Measurements from ENCODE around the gene CMIP.

The CMIP gene

DNA sequence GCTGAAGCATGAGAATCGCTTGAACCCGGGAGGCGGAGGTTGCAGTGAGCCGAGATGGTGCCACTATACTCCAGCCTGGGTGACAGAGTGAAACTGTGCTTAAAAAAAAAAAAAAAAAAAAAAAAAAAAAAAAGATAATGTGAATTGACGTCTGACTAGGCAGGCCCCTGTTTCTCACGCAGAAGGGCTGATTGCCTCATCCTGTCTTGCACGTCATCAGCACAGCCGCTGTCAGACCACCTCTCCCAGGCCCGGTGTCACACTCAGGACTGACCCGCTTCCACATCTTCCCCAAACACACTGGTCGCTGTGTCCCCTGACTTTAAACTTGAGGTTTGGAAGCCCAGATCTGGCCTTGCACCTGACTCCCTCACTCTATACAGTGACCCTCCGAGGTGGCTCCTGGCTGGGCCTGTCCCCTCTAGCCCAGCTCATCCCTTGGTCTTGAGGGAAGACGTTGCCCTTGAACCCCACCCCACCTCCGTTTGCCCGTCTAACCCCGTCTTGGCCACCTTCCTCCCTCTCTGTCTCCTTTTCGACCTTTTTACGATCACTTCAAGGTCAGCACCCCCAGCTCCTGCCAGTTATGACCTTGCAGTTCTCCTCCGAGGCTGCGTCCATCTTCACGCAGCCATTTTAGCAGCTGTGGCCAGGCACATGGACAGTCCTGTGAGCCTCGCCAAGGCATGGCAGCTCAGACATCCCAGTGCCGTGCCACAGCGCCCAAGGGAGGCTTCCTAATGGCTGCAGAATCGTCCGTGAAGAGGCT lies 184.6 kb downstream of the CMIP start:
- Histone ChIP-seq H3K36me3 (replicated peaks) (no peaks in the 10 kb centered on the region), H3K27ac (no peak overlapping the region), H3K27me3 (replicated peaks) (no peaks in the 10 kb centered on the region), H3K4me3 (ENCODE audit: low read depth, low read length) (no peak overlapping the region)
- DNase-seq, result no peak
- in situ Hi-C loops (cut with HindIII; ENCODE audit: low pct_ligation_motif_present, low sequenced_read_pairs), result no loop called here
- TF ChIP-seq, protein P1, sequence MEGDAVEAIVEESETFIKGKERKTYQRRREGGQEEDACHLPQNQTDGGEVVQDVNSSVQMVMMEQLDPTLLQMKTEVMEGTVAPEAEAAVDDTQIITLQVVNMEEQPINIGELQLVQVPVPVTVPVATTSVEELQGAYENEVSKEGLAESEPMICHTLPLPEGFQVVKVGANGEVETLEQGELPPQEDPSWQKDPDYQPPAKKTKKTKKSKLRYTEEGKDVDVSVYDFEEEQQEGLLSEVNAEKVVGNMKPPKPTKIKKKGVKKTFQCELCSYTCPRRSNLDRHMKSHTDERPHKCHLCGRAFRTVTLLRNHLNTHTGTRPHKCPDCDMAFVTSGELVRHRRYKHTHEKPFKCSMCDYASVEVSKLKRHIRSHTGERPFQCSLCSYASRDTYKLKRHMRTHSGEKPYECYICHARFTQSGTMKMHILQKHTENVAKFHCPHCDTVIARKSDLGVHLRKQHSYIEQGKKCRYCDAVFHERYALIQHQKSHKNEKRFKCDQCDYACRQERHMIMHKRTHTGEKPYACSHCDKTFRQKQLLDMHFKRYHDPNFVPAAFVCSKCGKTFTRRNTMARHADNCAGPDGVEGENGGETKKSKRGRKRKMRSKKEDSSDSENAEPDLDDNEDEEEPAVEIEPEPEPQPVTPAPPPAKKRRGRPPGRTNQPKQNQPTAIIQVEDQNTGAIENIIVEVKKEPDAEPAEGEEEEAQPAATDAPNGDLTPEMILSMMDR (IDR thresholded peaks at IDR 0.05; ENCODE audit: low read depth, low read length, missing control alignments), result no peak

DNA sequence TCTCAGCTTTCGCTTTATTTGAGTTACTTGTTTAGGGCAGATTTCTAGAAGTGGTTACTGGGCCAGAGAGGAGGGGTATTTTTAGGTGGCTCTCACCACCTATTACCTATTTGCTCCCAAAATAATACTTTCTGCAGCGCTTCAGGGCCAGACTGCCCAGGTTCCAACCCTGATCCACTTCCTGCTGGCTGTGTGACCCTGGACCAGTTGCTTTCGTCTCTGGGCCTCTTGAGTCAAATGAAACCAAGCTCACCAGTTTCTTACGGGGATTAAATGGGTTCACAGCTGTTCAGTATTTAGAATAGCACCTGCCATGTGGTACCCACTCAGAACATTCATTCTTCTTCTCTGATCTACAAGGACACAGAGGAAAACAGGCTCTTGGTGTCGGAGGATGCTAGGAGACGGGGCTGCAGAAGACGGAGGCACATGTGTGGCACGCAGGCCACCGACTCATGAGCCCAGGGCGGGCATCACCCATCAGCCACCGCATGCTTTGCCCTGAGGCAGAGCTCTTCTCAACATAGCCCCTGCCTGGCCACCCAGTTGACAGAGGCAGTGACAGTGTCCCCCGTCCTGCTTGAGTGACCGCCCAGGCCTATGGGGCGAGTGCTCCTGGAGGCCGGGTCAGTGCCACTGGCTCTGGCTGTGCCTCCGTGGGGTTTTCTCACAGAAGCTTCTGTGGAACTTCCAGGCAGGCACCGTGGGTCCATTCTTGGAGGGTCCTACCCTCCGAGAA lies 185.5 kb downstream of the CMIP start:
- Histone ChIP-seq H3K4me3 (ENCODE audit: low read depth, low read length) (no peak overlapping the region), H3K27ac (no peak overlapping the region), H3K36me3 (replicated peaks) (no peaks in the 10 kb centered on the region), H3K27me3 (replicated peaks) (no peaks in the 10 kb centered on the region)
- TF ChIP-seq, protein P1 (IDR thresholded peaks at IDR 0.05; ENCODE audit: low read depth, low read length, missing control alignments), result no peak
- in situ Hi-C loops (cut with HindIII; ENCODE audit: low pct_ligation_motif_present, low sequenced_read_pairs), result no loop called here
- DNase-seq, result no peak

GRCh38 chr16:81630635-81631031 lies 186.0 kb downstream of the CMIP start:
- in situ Hi-C loops (cut with HindIII; ENCODE audit: low pct_ligation_motif_present, low sequenced_read_pairs), result no loop called here
- H3K27ac ChIP-seq, result no peak overlapping the region
- H3K4me3 ChIP-seq (ENCODE audit: low read depth, low read length), result no peak overlapping the region
- TF ChIP-seq, protein P1 (IDR thresholded peaks at IDR 0.05; ENCODE audit: low read depth, low read length, missing control alignments), result no peak
- H3K36me3 ChIP-seq (replicated peaks), result no peaks in the 10 kb centered on the region
- no peaks in the 10 kb centered on the region for H3K27me3 ChIP-seq (replicated peaks)
- DNase-seq, result no peak

DNA sequence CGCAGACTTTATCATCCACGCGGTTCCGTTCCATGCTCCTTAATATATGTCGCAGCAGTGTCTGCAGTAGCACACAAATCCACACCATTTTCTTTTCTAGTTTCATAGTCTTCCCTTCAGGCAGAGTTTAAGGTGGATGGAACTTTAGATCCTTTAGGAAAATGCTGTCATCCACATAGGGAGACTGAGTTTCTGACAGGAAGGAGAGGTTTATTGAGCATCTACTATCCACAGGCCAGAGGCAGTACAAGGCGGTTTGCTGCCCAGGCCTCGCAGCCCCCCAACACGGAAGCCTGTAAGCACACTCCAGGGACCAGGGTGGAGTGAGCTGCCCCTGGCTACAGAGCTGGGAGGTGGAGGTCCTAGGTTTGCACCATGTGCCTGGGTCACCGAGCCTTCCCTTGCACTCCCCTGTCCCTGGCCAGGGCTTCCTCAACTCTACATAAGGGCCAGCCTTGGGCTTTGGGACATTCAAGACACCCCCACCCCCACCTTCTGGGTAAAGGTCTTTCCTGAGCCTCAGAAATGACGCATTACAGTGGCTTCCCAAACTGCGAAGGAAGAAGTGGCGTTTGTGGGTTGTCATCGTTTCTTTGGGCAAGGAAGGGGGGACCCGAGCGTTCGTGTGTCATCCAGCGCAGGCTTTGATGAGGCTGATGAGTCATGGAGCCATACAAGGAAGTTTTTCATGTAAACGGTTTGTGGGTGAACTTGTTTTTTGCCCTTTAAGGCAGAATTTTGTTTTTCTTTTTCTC lies 188.0 kb downstream of the CMIP start:
- Histone ChIP-seq H3K27ac (peak overlapping the region; percentile 64), H3K4me3 (ENCODE audit: low read depth, low read length) (no peak overlapping the region), H3K36me3 (replicated peaks) (no peaks in the 10 kb centered on the region), H3K27me3 (replicated peaks) (no peaks in the 10 kb centered on the region)
- TF ChIP-seq, protein P1 (IDR thresholded peaks at IDR 0.05; ENCODE audit: low read depth, low read length, missing control alignments), result no peak
- in situ Hi-C loops (cut with HindIII; ENCODE audit: low pct_ligation_motif_present, low sequenced_read_pairs), result no loop called here
- peak; percentile 89 for DNase-seq

DNA sequence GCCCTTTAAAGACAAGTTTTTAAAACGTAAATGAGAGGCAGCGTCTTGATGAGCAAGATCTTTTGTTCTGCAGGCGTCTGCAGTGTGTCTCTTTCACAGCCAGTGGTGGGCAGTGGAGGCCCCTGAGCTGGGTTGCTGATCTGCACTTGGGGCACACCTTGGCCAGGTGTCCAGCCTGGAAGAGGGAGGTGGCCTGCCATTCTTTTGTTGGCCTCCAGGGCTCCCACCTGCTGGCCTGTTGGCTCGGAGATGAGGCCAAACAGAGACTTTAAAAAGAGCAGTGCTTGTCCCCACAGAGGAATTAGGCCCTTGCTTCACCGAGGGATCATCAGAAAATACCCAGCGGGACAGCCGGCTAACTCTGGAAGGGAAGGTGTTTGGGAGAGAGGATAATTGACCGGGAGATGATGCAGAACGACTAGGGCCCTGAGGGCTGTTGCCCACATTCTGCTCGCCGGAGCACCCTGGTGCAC lies 188.6 kb downstream of the CMIP start:
- Histone ChIP-seq H3K4me3 (ENCODE audit: low read depth, low read length) (no peak overlapping the region), H3K27ac (peak overlapping the region; percentile 64), H3K36me3 (replicated peaks) (no peaks in the 10 kb centered on the region), H3K27me3 (replicated peaks) (no peaks in the 10 kb centered on the region)
- DNase-seq, result no peak
- TF ChIP-seq, protein P1 (IDR thresholded peaks at IDR 0.05; ENCODE audit: low read depth, low read length, missing control alignments), result peak; percentile 46
- in situ Hi-C loops (cut with HindIII; ENCODE audit: low pct_ligation_motif_present, low sequenced_read_pairs), result no loop called here
